Spinal cord (tissue), 10 donors: Measurements from ENCODE around the gene ASB11. TPM values are rescaled to one million over a fixed set of nuclear protein-coding genes. Genes with fewer than 3 reads are reported as not detected.
A peak's percentile ranks its signal among the peaks of the same experiment; 100 is the strongest.
"Not testable (repeated sequence)": the region's sequence is repeated elsewhere in the genome, so short reads cannot be mapped to it uniquely, and the experiment has no call there.

Experiments
- DNase-seq, 6 donors: peaks; one replicate each; pipeline versions ENCODE4 v3.0.0 to v3.0.0-alpha.2; 2013 to 2015; ENCODE audit warnings: low spot score in 6 of 6, low read depth in 4 of 6
- H3K27ac ChIP-seq: one replicate; pipeline ENCODE4 v1.5.1; 2013; ENCODE audit warnings: low read depth, low read length, control low read depth
- H3K27me3 ChIP-seq: one replicate; pipeline ENCODE4 v1.6.1; 2013; ENCODE audit warnings: low read length; ENCODE audit not compliant: control insufficient read depth, insufficient read depth
- H3K36me3 ChIP-seq: one replicate; pipeline ENCODE4 v1.6.1; 2013; ENCODE audit warnings: low read length; ENCODE audit not compliant: control insufficient read depth, insufficient read depth
- H3K4me1 ChIP-seq: one replicate; pipeline ENCODE4 v1.6.1; 2013; ENCODE audit warnings: low read length; ENCODE audit not compliant: control insufficient read depth, insufficient read depth
- H3K4me3 ChIP-seq: one replicate; pipeline ENCODE4 v1.5.1; 2013; ENCODE audit warnings: low read depth, low read length, control low read depth
- H3K9me3 ChIP-seq: one replicate; pipeline ENCODE4 v1.6.1; 2013; ENCODE audit warnings: low read length; ENCODE audit not compliant: control insufficient read depth, insufficient read depth
- WGBS: methylation state at CpG from one replicate; pipeline ENCODE4 v1.1.5; 2013; ENCODE audit warnings: missing lambda C conversion rate; ENCODE audit not compliant: insufficient coverage; 5-methylcytosine and 5-hydroxymethylcytosine counted together
- polyA plus RNA-seq, 2 donors: library from polyadenylated mRNA; unstranded; fragments of 120-200 nt; gene quantifications; one replicate each; pipeline ENCODE4 v1.2.1, GENCODE V29; 2013; ENCODE audit not compliant: insufficient read length in 2 of 2
- total RNA-seq, 2 donors: library from RNA; depleted of rRNA in 1 of 2; stranded (reverse); fragments of 120-200 nt in 1 of 2; fragments of >200 nt in 1 of 2; gene quantifications; one replicate each; pipeline versions ENCODE4 v1.2.3 to v1.2.4, GENCODE V29; 2013 to 2014
- donor health status: healthy.

Gene ASB11
- total and polyA plus RNA-seq, 4 donors: 0.06 to 0.10 TPM; not detected in 2

DNA sequence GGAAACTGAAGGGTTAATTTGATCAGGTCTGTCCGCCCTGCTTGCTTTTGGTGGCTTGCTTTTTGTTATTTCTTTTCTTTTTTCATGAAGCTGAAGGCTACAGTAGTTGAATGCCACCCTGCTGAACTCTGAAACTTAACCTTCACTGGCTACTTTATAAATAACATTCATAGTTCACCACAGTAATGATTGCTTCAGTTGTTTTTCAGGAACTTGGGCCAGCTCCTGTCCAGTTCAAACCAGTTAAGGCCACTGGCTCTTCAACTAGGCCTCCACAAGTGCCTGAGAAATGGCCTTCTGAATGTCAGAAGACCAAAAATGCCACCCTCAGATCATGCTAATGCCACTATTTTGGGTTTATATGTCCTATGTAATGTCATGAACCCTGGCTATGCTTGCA, 37.8 kb downstream of the ASB11 start:
- no peaks in the 10 kb centered on the region for H3K4me1 ChIP-seq
- H3K27me3 ChIP-seq: peaks cover 5% of the 10 kb centered on the region

DNA sequence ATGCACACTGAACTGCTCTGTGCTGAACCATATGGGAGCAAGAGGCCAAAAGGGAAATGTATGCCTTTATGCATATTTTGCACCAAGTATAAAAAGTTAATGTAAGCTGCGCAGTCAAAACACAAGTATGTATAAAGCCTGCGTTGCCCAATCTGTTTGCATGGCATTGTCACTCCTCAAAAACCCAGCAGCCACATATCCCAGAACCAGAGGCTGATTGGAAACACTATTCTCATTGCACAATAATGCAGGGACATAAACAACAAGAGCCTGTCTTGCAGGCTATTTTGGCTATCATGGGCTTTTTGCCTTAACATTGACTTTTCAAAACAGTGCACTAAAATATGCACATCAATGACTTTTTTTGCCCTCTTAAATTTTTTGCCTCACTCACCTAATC, 40.5 kb downstream of the ASB11 start:
- Histone ChIP-seq H3K27me3 (peaks cover 5% of the 10 kb centered on the region), H3K27ac (no peak overlapping the region), H3K4me1 (no peaks in the 10 kb centered on the region), H3K9me3 (no peaks in the 10 kb centered on the region), H3K36me3 (no peaks in the 10 kb centered on the region), H3K4me3 (no peak overlapping the region)
- 78% methylated on average over 2 of the region's 2 CpGs for WGBS
- DNase-seq: no peak

More for the DNA sequence above, 37.8 kb downstream of the ASB11 start:
- Histone ChIP-seq H3K4me3 (no peak overlapping the region), H3K9me3 (no peaks in the 10 kb centered on the region), H3K27ac (no peak overlapping the region), H3K36me3 (no peaks in the 10 kb centered on the region)
- WGBS: no CpG with 5 or more reads among the region's 1 CpG
- DNase-seq: no peak

DNA sequence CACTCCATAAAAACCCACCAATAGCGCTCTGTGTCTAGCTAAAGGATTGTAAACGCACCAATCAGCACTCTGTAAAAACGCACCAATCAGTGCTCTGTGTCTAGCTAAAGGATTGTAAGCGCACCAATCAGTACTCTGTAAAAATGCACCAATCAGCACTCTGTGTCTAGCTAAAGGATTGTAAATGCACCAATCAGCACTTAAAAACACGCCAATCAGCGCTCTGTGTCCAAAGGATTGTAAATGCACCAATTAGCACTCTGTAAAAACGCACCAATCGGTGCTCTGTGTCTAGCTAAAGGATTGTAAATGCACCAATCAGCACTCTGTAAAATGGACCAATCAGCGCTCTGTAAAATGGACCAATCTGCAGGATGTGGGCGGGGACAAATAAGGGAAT, 42.2 kb downstream of the ASB11 start:
- WGBS: 86% methylated on average over 9 of the region's 10 CpGs
- H3K27ac ChIP-seq, H3K27me3 ChIP-seq, H3K4me3 ChIP-seq, H3K9me3 ChIP-seq, H3K36me3 ChIP-seq, H3K4me1 ChIP-seq, DNase-seq: not testable (repeated sequence)

DNA sequence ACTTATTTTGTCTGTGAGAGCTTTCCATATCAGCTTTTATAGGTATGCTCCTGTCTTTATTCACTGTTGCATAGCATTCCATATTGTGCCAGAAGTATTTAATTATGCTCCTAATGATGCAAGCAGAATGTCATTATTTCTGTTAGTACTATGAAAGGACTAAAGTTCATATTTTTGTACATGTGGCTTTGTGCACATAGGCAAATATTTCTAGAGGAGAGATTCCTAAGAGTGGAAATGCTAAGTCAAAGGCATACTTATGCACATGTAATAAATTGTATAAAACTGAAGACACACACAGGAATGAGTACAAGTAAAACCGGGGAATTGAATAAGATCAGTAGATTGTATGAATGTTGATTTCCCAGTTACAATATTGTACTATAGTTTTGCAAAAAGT, 43.7 kb downstream of the ASB11 start:
- Histone ChIP-seq H3K4me3 (no peak overlapping the region), H3K36me3 (no peaks in the 10 kb centered on the region), H3K27ac (no peak overlapping the region), H3K4me1 (no peaks in the 10 kb centered on the region), H3K9me3 (no peaks in the 10 kb centered on the region), H3K27me3 (peaks cover 3% of the 10 kb centered on the region)
- no peak for DNase-seq
- no CpG with 5 or more reads among the region's 1 CpG for WGBS

DNA sequence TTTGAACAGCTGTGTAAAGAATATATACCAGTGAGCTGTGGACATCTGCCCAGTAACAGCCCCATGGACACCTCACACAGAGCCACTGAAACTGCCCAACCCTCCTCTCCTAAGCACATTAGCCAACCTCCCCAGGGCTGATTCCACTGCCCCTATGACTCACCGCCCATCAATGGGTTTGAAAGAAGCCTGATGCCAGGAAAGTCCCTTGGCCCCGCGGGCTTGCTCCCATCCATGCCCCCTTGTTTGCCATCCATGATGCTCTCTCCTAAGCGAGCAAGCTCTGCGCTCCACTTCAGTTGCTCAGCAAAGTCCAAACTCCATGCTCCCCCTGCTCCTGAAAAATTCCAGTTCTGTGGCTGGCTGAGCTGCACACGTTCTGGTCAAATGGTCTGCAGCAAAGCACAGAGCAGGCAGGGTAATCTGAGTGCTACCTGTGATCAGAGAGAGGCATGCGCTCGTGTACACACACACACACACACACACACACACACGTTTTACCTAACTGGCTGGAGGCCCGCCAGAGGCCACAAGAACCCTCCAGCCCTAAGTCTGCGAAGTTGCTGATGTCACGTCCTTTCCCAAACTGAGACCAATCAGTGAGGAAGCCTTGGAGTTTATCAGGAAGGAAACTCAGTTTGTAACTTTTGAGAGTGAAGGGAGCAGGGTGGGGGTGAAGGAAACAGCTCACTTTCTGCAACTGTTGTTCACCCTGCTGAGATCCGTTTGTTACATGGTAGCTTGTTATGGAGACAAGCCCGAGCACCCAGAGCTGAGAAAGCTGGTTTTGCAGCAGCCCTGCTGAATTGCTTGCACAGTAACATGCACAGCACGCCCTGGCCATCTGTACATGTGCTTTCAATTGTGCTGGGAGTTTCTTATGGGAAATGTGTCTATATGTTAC, 45.6 kb downstream of the ASB11 start, which contains the start of gene ASB9:
TSS of gene ASB9 (minus strand) at position 466 of the 904 bp plus-strand sequence. CDS start at position 257, 209 bp downstream.
- 57% methylated on average over 9 of the region's 15 CpGs for whole genome bisulfite sequencing
- Histone ChIP-seq H3K27ac (no peak within 1 kb of the TSS), H3K9me3 (no peaks in the 10 kb centered on the region), H3K36me3 (no peaks in the 10 kb centered on the region), H3K27me3 (peaks cover 6% of the 10 kb centered on the region), H3K4me1 (no peaks in the 10 kb centered on the region), H3K4me3 (no peak within 1 kb of the TSS)
- DNase-seq: peak in 2 of 6 donors; percentile 24 to 25

DNA sequence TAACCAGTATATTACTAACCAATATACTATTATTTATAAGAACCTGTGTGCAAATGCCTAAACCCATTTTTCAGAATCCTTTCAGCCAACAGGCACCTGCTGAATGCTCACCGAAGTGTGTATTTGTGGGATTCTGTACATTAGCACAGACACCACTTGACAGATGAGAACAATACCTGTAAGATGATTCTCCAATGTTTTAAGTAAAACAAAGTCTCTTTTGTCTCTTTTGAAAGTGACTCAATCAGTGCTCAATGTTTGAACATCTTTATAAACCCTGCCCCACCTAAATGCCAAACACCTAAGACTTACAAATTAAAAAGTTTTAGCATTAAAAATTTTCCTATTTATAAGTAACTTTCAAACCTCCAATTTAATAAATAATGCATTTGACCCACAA, 46.3 kb downstream of the ASB11 start:
- H3K36me3 ChIP-seq: no peaks in the 10 kb centered on the region
- peaks cover 6% of the 10 kb centered on the region for H3K27me3 ChIP-seq
- H3K4me3 ChIP-seq: no peak overlapping the region
- no CpG with 5 or more reads among the region's 1 CpG for WGBS
- no peaks in the 10 kb centered on the region for H3K4me1 ChIP-seq
- H3K27ac ChIP-seq: no peak overlapping the region
- no peaks in the 10 kb centered on the region for H3K9me3 ChIP-seq
- no peak for DNase-seq

DNA sequence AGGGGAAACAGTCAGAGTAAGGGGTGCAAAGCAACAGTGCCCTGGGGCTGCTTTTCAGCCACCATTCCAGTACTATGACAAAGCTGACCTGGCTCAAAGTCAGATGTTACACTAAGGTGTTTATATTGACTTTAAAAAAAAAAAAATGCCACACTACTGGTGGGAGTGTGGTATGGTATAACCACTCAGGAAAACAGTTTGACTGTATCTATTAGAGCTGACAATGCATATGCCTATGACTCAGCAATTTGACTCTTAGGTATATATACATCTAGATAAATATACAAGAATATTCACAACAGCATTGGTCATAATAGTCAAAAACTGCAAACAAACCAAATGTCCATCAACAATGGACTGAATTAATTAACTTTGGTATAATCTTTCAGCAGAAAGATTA, 60.6 kb downstream of the ASB11 start:
- Histone ChIP-seq H3K4me3 (no peak overlapping the region), H3K9me3 (no peaks in the 10 kb centered on the region), H3K27me3 (peaks cover 21% of the 10 kb centered on the region), H3K27ac (no peak overlapping the region), H3K4me1 (no peaks in the 10 kb centered on the region), H3K36me3 (no peaks in the 10 kb centered on the region)
- no peak for DNase-seq

DNA sequence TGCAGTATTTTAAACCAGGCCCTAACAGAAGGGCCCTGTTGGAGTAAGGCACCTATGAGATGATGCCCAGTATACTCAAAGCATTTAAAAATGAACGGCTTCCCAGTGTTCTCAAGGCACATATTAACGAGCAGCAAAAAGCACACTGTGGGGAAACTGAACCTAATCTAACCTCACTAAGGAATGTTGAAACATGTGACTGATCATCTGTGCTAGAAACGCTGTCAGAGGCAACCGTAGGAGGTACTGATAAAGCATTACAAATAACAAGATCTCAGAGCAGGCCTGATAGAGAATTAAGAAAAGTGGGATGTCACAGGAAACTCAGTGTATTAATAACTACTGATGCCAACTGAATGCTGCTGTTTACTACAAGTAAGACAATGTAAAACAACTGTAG, 69.5 kb downstream of the ASB11 start:
- DNase-seq: peak in 1 of 6 donors; percentile 40
- H3K36me3 ChIP-seq: no peaks in the 10 kb centered on the region
- peaks cover 27% of the 10 kb centered on the region for H3K27me3 ChIP-seq
- WGBS: no CpG with 5 or more reads among the region's 4 CpGs
- no peak overlapping the region for H3K27ac ChIP-seq
- no peaks in the 10 kb centered on the region for H3K9me3 ChIP-seq
- H3K4me1 ChIP-seq: no peaks in the 10 kb centered on the region
- no peak overlapping the region for H3K4me3 ChIP-seq

DNA sequence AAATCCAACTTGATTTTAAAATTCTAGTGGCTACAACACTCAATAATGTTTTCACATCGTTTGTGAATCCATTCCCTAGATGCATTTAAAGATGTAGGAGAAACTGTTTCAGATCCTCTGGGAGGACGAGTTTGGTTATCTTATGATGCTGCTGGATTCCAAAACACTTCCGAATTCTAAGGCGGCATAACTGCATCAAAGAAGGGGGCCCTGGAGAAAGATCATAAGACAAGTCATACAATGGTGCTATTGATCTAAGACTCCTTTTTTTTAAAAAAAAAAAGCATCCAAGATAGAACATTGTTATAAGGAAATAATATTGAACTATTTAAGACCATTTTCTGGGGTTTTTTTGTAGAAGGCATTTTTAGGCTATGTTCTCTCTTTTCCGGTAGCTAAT, 71.0 kb downstream of the ASB11 start:
- 40% methylated on average over 1 of the region's 5 CpGs for whole genome bisulfite sequencing
- no peaks in the 10 kb centered on the region for H3K9me3 ChIP-seq
- DNase-seq: no peak
- H3K36me3 ChIP-seq: no peaks in the 10 kb centered on the region
- no peak overlapping the region for H3K27ac ChIP-seq
- peaks cover 22% of the 10 kb centered on the region for H3K27me3 ChIP-seq
- H3K4me1 ChIP-seq: no peaks in the 10 kb centered on the region
- no peak overlapping the region for H3K4me3 ChIP-seq
